IMR-90 (cell line): ENCODE results near the gene KCNJ4. TPM values are rescaled to one million over a fixed set of nuclear protein-coding genes. Genes with fewer than 3 reads are reported as not detected.

Experiments
- ATAC-seq: fragments of 200-7000 bp; cut with Tn5 transposase; 2 replicates; pipeline ENCODE4 v1.9.1; 2020; ENCODE audit warnings: low read depth, mild to moderate bottlenecking, moderate library complexity
- BruUV-seq: library from RNA; stranded (reverse); fragments of 400-500 nt; replicated peaks from 2 replicates; lab custom pipeline; 2021; lab: Mats Ljungman, UMichigan
- CTCF ChIA-PET: fragments of 300-600 bp; formaldehyde crosslinking; extraction: SDS; loops from one replicate; lab custom pipeline; 2021; ENCODE audit warnings: antibody characterized with exemption; lab: Yijun Ruan, JAX
- POLR2A ChIA-PET: fragments of 300-600 bp; sonication (Branson Sonifier 250); formaldehyde crosslinking; loops from one replicate; lab custom pipeline; 2022; ENCODE audit warnings: antibody characterized with exemption; ENCODE audit not compliant: unreplicated experiment; lab: Charles Lee
- DNase-seq: peaks from one replicate; pipeline ENCODE4 v3.0.0; 2013
- H2AFZ ChIP-seq: replicated peaks from 2 replicates; pipeline ENCODE3; 2013; ENCODE audit warnings: low read length, mild to moderate bottlenecking; ENCODE audit not compliant: poor library complexity
- H2AK5ac ChIP-seq: 2 replicates; pipeline ENCODE4 v1.6.1; 2013; ENCODE audit warnings: low read depth, low read length, inconsistent platforms
- H2AK9ac ChIP-seq: replicated peaks from 2 replicates; pipeline ENCODE3; 2013; ENCODE audit warnings: mild to moderate bottlenecking, low read depth, low read length, moderate library complexity; ENCODE audit not compliant: poor library complexity
- H2BK120ac ChIP-seq: 2 replicates; pipeline ENCODE4 v1.6.1; 2013; ENCODE audit warnings: low read depth, low read length, inconsistent platforms
- H2BK15ac ChIP-seq: 3 replicates; pipeline ENCODE4 v1.6.1; 2013; ENCODE audit warnings: low read depth, low read length, inconsistent platforms
- H2BK20ac ChIP-seq: 2 replicates; pipeline ENCODE4 v1.6.1; 2013; ENCODE audit warnings: low read depth, mild to moderate bottlenecking, inconsistent platforms, low read length, moderate library complexity
- H2BK5ac ChIP-seq: 2 replicates; pipeline ENCODE4 v1.6.1; 2013; ENCODE audit warnings: mild to moderate bottlenecking, low read depth, low read length, inconsistent platforms; ENCODE audit not compliant: poor library complexity, severe bottlenecking
- H3K14ac ChIP-seq: replicated peaks from 2 replicates; pipeline ENCODE4 v1.6.1; 2013; ENCODE audit warnings: low read depth, low read length, inconsistent platforms
- H3K18ac ChIP-seq: 2 replicates; pipeline ENCODE4 v1.6.1; 2013; ENCODE audit warnings: low read depth, low read length, control low read depth
- H3K23ac ChIP-seq: 2 replicates; pipeline ENCODE4 v1.6.1; 2013; ENCODE audit warnings: low read depth, low read length, inconsistent platforms
- H3K27ac ChIP-seq: 2 replicates; pipeline ENCODE4 v1.5.1; 2013; ENCODE audit warnings: mild to moderate bottlenecking, control low read depth, low read length; ENCODE audit not compliant: insufficient read depth
- H3K27me3 ChIP-seq: 2 replicates; pipeline ENCODE4 v1.6.1; 2013; ENCODE audit warnings: low read length; ENCODE audit not compliant: control insufficient read depth, insufficient read depth
- H3K36me3 ChIP-seq: 2 replicates; pipeline ENCODE4 v1.6.1; 2013; ENCODE audit warnings: low read length, mixed read lengths; ENCODE audit not compliant: control insufficient read depth, insufficient read depth
- H3K4ac ChIP-seq: 2 replicates; pipeline ENCODE4 v1.6.1; 2013; ENCODE audit warnings: low read depth, low read length, inconsistent platforms
- H3K4me1 ChIP-seq: 2 replicates; pipeline ENCODE4 v1.6.1; 2013; ENCODE audit warnings: low read length, mixed read lengths; ENCODE audit not compliant: control insufficient read depth, insufficient read depth
- H3K4me2 ChIP-seq: 2 replicates; pipeline ENCODE4 v1.6.1; 2013; ENCODE audit warnings: low read depth, mild to moderate bottlenecking, control low read depth, low read length, moderate library complexity
- H3K4me3 ChIP-seq: 2 replicates; pipeline ENCODE4 v1.5.1; 2013; ENCODE audit warnings: low read depth, mild to moderate bottlenecking, control low read depth, low read length, moderate library complexity; ENCODE audit not compliant: insufficient read depth
- H3K56ac ChIP-seq: 2 replicates; pipeline ENCODE4 v1.6.1; 2013; ENCODE audit warnings: low read length, inconsistent platforms; ENCODE audit not compliant: insufficient read depth; ENCODE audit errors: extremely low read depth
- H3K79me1 ChIP-seq, 2 experiments: 2 replicates each; pipeline ENCODE4 v1.6.1; 2013; ENCODE audit warnings: low read length in 2 of 2, inconsistent platforms in 1 of 2, low read depth in 1 of 2
- H3K9ac ChIP-seq: 2 replicates; pipeline ENCODE4 v1.6.1; 2013; ENCODE audit warnings: low read depth, low read length, control low read depth
- H3K9me1 ChIP-seq: 2 replicates; pipeline ENCODE4 v1.6.1; 2013; ENCODE audit warnings: low read length, inconsistent platforms; ENCODE audit not compliant: insufficient read depth
- H3K9me3 ChIP-seq: 2 replicates; pipeline ENCODE4 v1.6.1; 2013; ENCODE audit warnings: low read length; ENCODE audit not compliant: control insufficient read depth, insufficient read depth
- H4K20me1 ChIP-seq: 2 replicates; pipeline ENCODE4 v1.6.1; 2013; ENCODE audit warnings: low read length, inconsistent platforms; ENCODE audit not compliant: insufficient read depth
- H4K5ac ChIP-seq: 2 replicates; pipeline ENCODE4 v1.6.1; 2013; ENCODE audit warnings: mild to moderate bottlenecking, low read depth, low read length, control low read depth
- H4K8ac ChIP-seq, 2 experiments: 2 replicates each; pipeline ENCODE4 v1.6.1; 2013; ENCODE audit warnings: low read depth in 2 of 2, low read length in 2 of 2, control low read depth in 1 of 2, inconsistent platforms in 1 of 2
- H4K91ac ChIP-seq: 2 replicates; pipeline ENCODE4 v1.6.1; 2013; ENCODE audit warnings: low read depth, low read length, inconsistent platforms; ENCODE audit not compliant: insufficient read depth
- FOS ChIP-seq: fragments of 150-350 bp; IDR thresholded peaks from 2 replicates; pipeline ENCODE4 v1.6.1; 2016; ENCODE audit warnings: low read depth, low read length
- NFE2L2 ChIP-seq: fragments of 150-350 bp; IDR thresholded peaks from 2 replicates; pipeline ENCODE4 v1.6.1; 2016; ENCODE audit warnings: low read depth, mild to moderate bottlenecking, low read length
- WGBS, 2 experiments: methylation state at CpG; one replicate each; pipeline versions ENCODE4 v1.1.5 to v1.1.7; 2013; ENCODE audit warnings: missing lambda C conversion rate in 2 of 2; ENCODE audit not compliant: insufficient read length in 1 of 2; ENCODE audit errors: extremely low coverage in 2 of 2; 5-methylcytosine and 5-hydroxymethylcytosine counted together
- dilution Hi-C: fragments of 300-500 bp; cut with HindIII; formaldehyde crosslinking; loops from one replicate; pipeline ENCODE4 v1.14.3; 2018; ENCODE audit warnings: low sequenced_read_pairs; ENCODE audit not compliant: unreplicated experiment
- in situ Hi-C: fragments of 300-500 bp; cut with MboI; formaldehyde crosslinking; loops from 3 replicates; pipeline ENCODE4 v1.14.3; 2019; ENCODE audit warnings: low sequenced_read_pairs, inconsistent platforms, mixed read lengths
- intact Hi-C: fragments of 100-400 bp; cut with micrococcal nuclease; formaldehyde crosslinking; loops from 2 replicates; pipeline ENCODE4 v1.10.0; 2022
- polyA plus RNA-seq, 3 experiments: library from polyadenylated mRNA; depleted of rRNA; stranded (reverse); fragments of >200 nt; gene quantifications; 2 replicates each; pipeline ENCODE4 v1.2.3, GENCODE V29; 2012; ENCODE audit warnings: low replicate concordance in 1 of 3
- total RNA-seq: library from RNA; depleted of rRNA; stranded (reverse); fragments of >200 nt; gene quantifications from 2 replicates; pipeline ENCODE4 v1.2.3, GENCODE V29; 2012
- TF ChIP-seq, protein P1 (sequence below): fragments of 150-350 bp; IDR thresholded peaks from 2 replicates; pipeline ENCODE4 v1.6.1; 2016; ENCODE audit warnings: low read depth, mild to moderate bottlenecking, low read length, moderate library complexity, borderline replicate concordance

The KCNJ4 gene
- total and polyA plus RNA-seq, 2 of the 4 experiments (the other 2 are of a cell fraction) = not detected

DNA sequence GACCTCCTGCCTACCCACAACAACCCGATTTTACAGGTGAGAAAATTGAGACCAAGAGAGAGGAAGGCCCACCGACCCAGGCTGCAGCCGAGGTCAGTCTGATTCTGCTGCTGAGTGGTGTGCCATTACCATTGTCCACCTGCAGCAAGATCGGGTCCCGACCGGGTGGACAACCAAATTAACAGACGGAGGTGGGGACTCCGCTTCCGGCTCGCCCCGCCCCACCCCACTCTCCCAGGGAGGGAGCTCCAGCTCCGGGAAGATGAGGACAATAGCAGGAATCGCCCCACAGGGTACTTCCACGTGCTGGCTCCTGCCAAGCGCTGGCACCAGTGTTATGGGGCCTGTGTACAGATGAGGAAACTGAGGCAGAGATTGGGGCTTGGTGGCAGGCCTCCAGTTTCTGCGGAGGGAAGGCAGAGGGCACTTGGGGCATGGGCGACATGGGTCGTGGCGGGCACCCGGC is 12.5 kb upstream of the KCNJ4 start:
- peak overlapping the region; percentile 100 for H3K14ac ChIP-seq
- peak overlapping the region; percentile 98 for H2BK15ac ChIP-seq
- peak overlapping the region; percentile 70 for H3K18ac ChIP-seq
- H3K56ac ChIP-seq = peak overlapping the region; percentile 82; the same call in 1 of the 2 replicates
- no peak for DNase-seq
- WGBS, 2 experiments = 3% methylated on average over 4 of the region's 20 CpGs; no CpG with 5 or more reads in 1 of the 2 experiments
- H3K9me1 ChIP-seq = peaks cover 14% of the 10 kb centered on the region
- H3K9ac ChIP-seq = peak overlapping the region; percentile 79
- peaks cover 3% of the 10 kb centered on the region for H3K27me3 ChIP-seq
- peak overlapping the region; percentile 100 for H3K4ac ChIP-seq
- ChIA-PET CTCF (no interaction called here), POLR2A (no interaction called here)
- peak overlapping the region; percentile 99 for H2AFZ ChIP-seq
- peaks cover 0 to 48% of the 10 kb centered on the region in 2 experiments; a peak in 3 of 4 replicates for H3K79me1 ChIP-seq
- dilution Hi-C loops = no loop called here
- peak overlapping the region; percentile 100 for H4K8ac ChIP-seq
- peak overlapping the region; percentile 95 for H3K4me3 ChIP-seq
- peak overlapping the region; percentile 97 for H4K91ac ChIP-seq
- H2AK5ac ChIP-seq = peak overlapping the region; percentile 99
- peak; percentile 12 for ATAC-seq
- H3K36me3 ChIP-seq = peaks cover 7% of the 10 kb centered on the region; the same call in 1 of the 2 replicates
- peak overlapping the region; percentile 90 for H3K4me2 ChIP-seq
- peak overlapping the region; percentile 92 for H4K5ac ChIP-seq
- intact Hi-C loops = no loop called here
- peak overlapping the region; percentile 88 for H2BK120ac ChIP-seq
- peak overlapping the region; percentile 11 for H2BK20ac ChIP-seq
- H3K9me3 ChIP-seq = no peaks in the 10 kb centered on the region
- peak overlapping the region; percentile 99 for H2AK9ac ChIP-seq
- H4K20me1 ChIP-seq = no peaks in the 10 kb centered on the region; the same call in 1 of the 2 replicates
- H3K4me1 ChIP-seq = peaks cover 13% of the 10 kb centered on the region
- peak overlapping the region; percentile 69 for H3K27ac ChIP-seq
- TF ChIP-seq, protein P1, sequence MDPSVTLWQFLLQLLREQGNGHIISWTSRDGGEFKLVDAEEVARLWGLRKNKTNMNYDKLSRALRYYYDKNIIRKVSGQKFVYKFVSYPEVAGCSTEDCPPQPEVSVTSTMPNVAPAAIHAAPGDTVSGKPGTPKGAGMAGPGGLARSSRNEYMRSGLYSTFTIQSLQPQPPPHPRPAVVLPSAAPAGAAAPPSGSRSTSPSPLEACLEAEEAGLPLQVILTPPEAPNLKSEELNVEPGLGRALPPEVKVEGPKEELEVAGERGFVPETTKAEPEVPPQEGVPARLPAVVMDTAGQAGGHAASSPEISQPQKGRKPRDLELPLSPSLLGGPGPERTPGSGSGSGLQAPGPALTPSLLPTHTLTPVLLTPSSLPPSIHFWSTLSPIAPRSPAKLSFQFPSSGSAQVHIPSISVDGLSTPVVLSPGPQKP = no peak
- TF ChIP-seq FOS = no peak
- no peak for TF ChIP-seq NFE2L2
- in situ Hi-C loops = no loop called here
- peak overlapping the region; percentile 80 for H2BK5ac ChIP-seq
- H3K23ac ChIP-seq = peak overlapping the region; percentile 97
- BruUV-seq = no TSS peak
